HG02852 (cell line): Measurements from ENCODE around the gene TRIM71.
"Not testable (repeated sequence)": the region's sequence is repeated elsewhere in the genome, so short reads cannot be mapped to it uniquely, and the experiment has no call there.

Experiments
- ATAC-seq: cut with Tn5 transposase; IDR thresholded peaks from one replicate; pipeline ENCODE4 v1.9.1; 2021; ENCODE audit warnings: mild to moderate bottlenecking, moderate library complexity; ENCODE audit not compliant: unreplicated experiment

Gene TRIM71

GRCh38 chr3:32817558-32818228, at the start of gene TRIM71:
Gene TRIM71, plus strand, starts transcription at chr3:32817997. Its CDS starts 84 bp downstream, at chr3:32818081.
- ATAC-seq: no peak

GRCh38 chr3:32778389-32778788, 39.4 kb upstream of the TRIM71 start:
- no peak for ATAC-seq

DNA sequence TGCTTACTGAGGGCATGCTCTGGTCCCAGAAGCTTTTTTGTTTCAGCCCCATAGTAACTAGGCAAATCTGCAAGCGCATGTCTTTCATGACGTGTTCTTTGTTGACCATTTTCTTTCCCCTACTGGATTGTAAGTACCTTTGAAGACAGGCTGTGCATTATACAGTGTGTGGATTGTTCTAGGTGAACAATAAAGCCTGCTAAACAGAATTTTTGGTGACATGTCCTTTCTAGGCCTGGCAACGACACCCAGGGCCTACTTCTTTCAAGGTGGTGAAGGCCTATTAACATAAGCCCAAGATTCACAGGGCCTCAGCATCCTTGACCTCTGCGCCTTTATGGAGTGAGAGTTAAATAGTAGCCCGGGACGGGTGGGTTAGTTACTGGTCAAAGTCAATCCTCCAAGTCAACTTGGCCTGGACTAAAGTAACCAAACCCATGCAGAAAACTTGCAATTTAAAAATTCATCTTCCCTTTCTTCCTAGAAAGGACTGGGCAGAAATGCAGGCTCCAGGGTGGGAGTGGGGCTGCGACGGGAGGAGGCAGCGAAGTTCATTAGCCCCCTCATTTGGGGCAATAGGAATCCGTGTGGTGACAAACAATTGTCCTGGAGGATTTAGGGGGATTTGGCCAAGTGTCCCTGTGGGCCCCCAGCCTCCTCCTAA, 37.6 kb upstream of the TRIM71 start:
- no peak for ATAC-seq

GRCh38 chr3:32780735-32781210, 37.0 kb upstream of the TRIM71 start:
- peak; percentile 39 for ATAC-seq

- peak; percentile 92 for ATAC-seq
Observed at GRCh38 chr3:32781211-32781968, 36.4 kb upstream of the TRIM71 start.

GRCh38 chr3:32781969-32782270, 35.9 kb upstream of the TRIM71 start:
- ATAC-seq: not testable (repeated sequence)

- no peak for ATAC-seq
Observed at GRCh38 chr3:32782407-32782806, 35.4 kb upstream of the TRIM71 start.

DNA sequence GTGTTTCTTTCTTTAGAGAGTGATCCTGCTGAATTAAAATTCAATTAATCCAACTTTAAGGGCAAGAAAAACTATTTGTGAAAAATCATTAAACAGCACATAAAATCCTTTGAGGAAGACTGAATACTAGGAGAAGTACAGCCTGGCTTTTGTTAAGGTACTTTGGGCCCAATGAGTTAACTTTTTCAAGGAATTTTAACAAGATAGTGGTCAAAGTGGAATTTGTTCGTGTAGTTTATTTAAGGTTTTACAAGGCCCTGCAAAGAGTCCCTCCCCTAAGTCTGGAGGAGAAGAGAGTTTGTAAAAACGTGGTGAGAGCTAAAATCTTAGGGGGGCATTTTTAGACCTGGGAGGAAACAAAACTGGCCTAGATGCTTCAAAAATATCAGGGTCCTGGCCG, 26.0 kb upstream of the TRIM71 start:
- no peak for ATAC-seq

- ATAC-seq: no peak
Observed at GRCh38 chr3:32794487-32795308, 23.1 kb upstream of the TRIM71 start.

DNA sequence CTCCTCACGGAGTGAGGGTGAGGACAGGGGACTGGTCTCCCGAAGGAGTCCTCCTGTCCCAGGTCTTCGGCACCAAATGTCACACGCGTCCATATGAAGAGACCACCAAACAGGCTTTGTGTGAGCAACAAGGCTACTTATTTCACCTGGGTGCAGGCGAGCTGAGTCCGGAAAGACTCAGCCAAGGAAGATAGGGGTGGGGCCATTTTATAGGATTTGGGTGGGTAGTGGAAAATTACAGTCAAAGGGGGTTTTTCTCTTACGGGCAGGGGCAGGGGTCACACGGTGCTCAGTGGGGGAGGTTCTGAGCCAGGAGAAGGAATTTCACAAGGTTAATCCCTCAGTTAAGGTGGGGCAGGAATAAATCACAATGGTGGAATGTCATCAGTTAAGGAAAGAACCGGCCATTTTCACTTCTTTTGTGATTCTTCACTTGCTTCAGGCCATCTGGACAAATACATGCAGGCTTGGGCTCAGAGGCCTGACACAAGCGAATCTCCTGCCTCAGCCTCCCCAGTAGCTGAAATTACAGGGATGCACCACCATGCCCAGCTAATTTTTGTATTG, 21.3 kb upstream of the TRIM71 start:
- ATAC-seq: not testable (repeated sequence)

DNA sequence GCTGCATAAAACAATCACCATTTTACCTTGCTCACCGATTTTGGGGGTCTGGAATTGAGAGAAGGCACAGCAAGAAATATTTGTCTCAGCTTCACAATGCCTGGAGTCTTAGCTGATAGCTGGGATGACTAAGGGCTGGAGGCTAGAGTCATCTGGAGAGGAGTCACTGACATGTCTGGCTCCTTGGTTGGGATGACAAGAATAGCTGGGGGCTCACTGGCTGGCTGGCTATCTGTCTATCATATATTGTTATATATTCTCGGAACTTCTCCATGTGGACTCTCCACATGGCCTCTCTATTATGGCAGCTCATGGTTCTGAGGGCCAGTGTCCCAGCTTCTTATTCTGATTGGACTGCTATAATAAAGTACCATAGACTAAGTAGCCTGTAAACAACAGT, 20.0 kb upstream of the TRIM71 start:
- ATAC-seq: no peak

DNA sequence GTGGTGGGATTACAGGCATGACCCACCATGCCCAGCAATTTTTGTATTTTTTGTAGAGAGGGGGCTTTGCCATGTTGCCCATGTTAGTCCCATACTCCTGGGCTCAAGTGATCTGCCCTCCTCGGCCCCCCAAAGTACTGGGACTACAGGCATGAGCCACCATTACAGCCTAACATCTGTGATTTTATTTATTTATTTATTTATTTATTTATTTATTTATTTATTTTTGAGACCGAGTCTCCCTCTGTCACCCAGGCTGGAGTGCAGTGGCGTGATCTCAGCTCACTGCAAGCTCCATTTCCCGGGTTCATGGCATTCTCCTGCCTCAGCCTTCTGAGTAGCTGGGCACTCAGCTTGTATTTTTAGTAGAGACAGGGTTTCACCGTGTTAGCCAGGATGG, 16.4 kb upstream of the TRIM71 start:
- ATAC-seq: not testable (repeated sequence)

DNA sequence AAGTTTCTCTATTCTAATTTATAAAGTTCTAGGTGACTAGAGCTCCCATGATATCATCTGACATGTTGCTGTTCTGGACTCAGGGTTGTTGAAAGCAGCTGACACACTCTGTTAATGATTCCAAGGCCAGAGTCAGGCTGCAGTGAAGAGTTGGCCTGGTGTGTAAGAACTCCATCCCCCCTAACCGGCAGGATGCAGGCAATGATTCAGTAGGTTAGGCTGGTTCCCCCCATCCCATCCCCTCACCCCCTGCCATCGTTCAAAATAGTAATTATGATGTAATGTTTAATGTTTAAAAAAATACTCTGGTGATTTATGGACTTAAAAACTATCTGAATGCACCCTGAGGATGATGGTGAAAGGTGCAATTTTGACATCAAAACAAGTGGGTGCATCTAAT, 4.6 kb upstream of the TRIM71 start:
- no peak for ATAC-seq

DNA sequence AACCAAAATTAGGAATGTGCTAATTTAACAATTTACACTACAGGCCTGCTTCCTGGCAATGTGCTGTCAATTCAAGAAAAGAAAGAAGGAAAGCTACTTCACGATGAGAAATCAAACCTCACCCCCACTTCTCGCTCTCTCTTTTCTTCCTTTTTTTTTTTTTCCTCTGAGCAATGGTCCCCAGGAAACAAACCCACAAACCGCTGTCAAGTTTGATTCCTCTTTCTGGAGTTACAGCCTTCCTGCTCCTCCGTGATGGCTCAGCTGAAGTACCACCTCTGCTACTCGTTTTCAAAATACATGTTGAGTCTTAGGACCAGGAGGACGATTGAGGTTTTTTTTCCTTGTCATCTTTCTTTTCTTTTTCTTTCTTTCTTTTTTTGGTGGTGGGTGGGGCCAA, 3.4 kb upstream of the TRIM71 start:
- ATAC-seq: no peak

DNA sequence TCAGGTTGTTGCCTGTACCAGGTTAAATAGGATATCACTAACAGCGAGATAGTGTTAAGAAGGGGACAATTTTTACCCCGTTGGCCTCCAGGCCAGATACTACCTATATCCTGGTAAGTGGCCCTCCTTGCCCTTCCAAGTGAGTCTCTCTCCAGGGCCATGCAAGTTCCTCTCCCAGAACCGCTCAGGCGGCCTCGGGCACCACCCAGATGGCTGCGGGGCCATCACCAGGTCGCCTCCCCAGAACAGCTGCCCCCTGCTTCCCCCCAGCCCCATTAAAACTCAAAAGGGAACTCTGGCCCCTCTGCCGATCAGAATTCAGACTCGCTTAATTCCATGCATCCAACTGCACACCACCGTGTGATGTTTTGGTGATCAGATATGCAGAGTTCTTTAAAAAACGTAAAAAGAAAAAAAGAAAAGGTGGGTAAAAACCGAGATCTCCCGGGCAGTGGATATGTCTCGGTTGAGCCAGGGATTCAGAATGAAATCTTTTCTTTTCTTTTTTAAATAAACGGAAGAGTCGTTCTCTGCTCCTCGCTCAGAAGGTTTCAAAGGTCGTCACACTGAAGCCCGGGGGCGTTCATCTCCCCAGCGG, 1.9 kb upstream of the TRIM71 start:
- ATAC-seq: no peak

- no peak for ATAC-seq
Observed at GRCh38 chr3:32816439-32817256, 1.1 kb upstream of the TRIM71 start.

GRCh38 chr3:32817257-32817557, 590 bp upstream of the TRIM71 start:
- no peak for ATAC-seq

- ATAC-seq: no peak
Observed at GRCh38 chr3:32818229-32818969, 602 bp downstream of the TRIM71 start.

- ATAC-seq: no peak
Observed at GRCh38 chr3:32818970-32819511, 1.2 kb downstream of the TRIM71 start.
